Kidney (tissue), 14 donors: Measurements from ENCODE around the gene ZNF592. TPM values are rescaled to one million over a fixed set of nuclear protein-coding genes. Genes with fewer than 3 reads are reported as not detected.

Experiments
- DNase-seq, 5 donors: peaks; one replicate each; pipeline ENCODE4 v3.0.0-alpha.2; 2013 to 2020
- FAIRE-seq: peaks from 2 replicates; lab custom pipeline; 2012; peaks lifted over from hg19 to GRCh38; lab: Jason Lieb, UNC
- H3K27ac ChIP-seq, 2 donors: one replicate each; pipeline ENCODE4 v1.7.0; 2013; ENCODE audit warnings: low read depth in 2 of 2, low read length in 2 of 2, inconsistent platforms in 1 of 2
- H3K27me3 ChIP-seq: one replicate; pipeline ENCODE4 v1.7.1; 2013; ENCODE audit warnings: low read length, inconsistent platforms; ENCODE audit not compliant: control insufficient read depth, insufficient read depth
- H3K36me3 ChIP-seq, 3 donors: one replicate each; pipeline versions ENCODE4 v1.7.0 to v1.7.1; 2013; ENCODE audit warnings: low read length in 3 of 3, control low read depth in 1 of 3, inconsistent platforms in 1 of 3; ENCODE audit not compliant: insufficient read depth in 3 of 3, control insufficient read depth in 2 of 3
- H3K4me1 ChIP-seq, 3 donors: one replicate each; pipeline versions ENCODE4 v1.7.0 to v1.7.1; 2013; ENCODE audit warnings: low read length in 3 of 3, inconsistent platforms in 1 of 3, low read depth in 1 of 3; ENCODE audit not compliant: control insufficient read depth in 2 of 3, insufficient read depth in 2 of 3
- H3K4me3 ChIP-seq, 3 donors: one replicate each; pipeline versions ENCODE4 v1.7.0 to v1.8.1; 2013; ENCODE audit warnings: low read length in 3 of 3, control low read depth in 1 of 3, inconsistent platforms in 1 of 3
- H3K9ac ChIP-seq, 3 donors: one replicate each; pipeline versions ENCODE4 v1.7.0 to v1.7.1; 2013; ENCODE audit warnings: low read length in 3 of 3, control low read depth in 1 of 3, inconsistent platforms in 1 of 3
- H3K9me3 ChIP-seq, 3 donors: one replicate each; pipeline versions ENCODE4 v1.7.0 to v1.7.1; 2013; ENCODE audit warnings: low read length in 3 of 3, control low read depth in 1 of 3, inconsistent platforms in 1 of 3; ENCODE audit not compliant: control insufficient read depth in 2 of 3, insufficient read depth in 1 of 3
- intact Hi-C: fragments of 100-400 bp; cut with DNase I; formaldehyde crosslinking; loops from one replicate; pipeline ENCODE4 v1.11.1; 2022
- polyA plus RNA-seq: library from polyadenylated mRNA; stranded (reverse); fragments of 350-450 nt; fragmentation: Illumina TruSeq; extraction: RNeasy Lipid Tissue Mini Kit (QIAGEN cat#74804); gene quantifications from one replicate; pipeline ENCODE4 v1.2.3, GENCODE V29; 2014; ENCODE audit warnings: low read depth, low replicate concordance; ENCODE audit not compliant: insufficient read depth
- total RNA-seq: library from RNA; stranded (reverse); fragmentation: NEBNext Ultra II Directional; extraction: Animal tissue kit (Norgen Biotek cat#: 25700); gene quantifications from one replicate; pipeline ENCODE4 v1.2.1, GENCODE V29; 2021
- TF ChIP-seq, protein P1 (sequence below): IDR thresholded peaks from 3 replicates; pipeline ENCODE4 v1.5.1; 2012; ENCODE audit warnings: mild to moderate bottlenecking, moderate library complexity, borderline replicate concordance; ENCODE audit not compliant: insufficient read depth; ENCODE audit errors: extremely low read depth
- donor health status: control.
- donor health status: control.
- donor health status: control.
- donor health status: control.
- donor health status: control.
- donor health status: DM: yes; HTN: yes; CAD: no.
- donor health status: Normal renal cell carcinoma (clear cell type).

The ZNF592 gene
- total and polyA plus RNA-seq, 2 donors from 2014 or later, result 6.9 to 31.6 TPM

DNA sequence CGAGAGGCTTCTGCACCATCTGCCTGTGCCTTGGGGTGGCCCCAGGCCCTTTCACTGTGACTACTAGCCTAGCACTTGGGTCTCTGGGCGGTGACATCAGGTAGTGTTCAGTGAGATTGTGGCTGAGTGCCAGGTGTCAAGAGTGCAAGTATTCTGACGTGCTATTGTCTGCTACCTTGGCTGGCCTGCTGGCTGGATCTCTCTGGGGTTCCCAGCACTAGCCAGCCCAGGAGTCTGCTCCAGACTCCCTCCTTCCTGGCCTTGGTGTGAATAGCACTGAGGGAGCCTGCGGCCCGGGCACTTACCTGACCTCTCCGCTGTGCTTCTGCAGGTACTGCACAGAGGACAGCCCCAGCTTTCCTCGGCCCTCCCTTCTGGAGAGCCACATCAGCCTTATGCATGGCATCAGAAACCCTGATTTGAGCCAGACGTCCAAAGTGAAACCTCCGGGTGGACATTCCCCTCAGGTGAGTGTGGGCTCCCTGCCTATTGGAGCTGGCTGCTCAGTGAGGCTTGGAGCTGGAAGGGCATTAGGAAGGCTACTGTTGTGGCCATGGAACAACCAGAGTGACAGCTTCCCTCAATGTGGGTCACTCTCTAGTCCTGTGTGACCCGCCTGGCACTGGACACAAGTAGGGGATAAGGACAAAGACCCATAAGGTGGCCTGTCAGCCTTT is 51.3 kb downstream of the ZNF592 start:
- TF ChIP-seq, protein P1, sequence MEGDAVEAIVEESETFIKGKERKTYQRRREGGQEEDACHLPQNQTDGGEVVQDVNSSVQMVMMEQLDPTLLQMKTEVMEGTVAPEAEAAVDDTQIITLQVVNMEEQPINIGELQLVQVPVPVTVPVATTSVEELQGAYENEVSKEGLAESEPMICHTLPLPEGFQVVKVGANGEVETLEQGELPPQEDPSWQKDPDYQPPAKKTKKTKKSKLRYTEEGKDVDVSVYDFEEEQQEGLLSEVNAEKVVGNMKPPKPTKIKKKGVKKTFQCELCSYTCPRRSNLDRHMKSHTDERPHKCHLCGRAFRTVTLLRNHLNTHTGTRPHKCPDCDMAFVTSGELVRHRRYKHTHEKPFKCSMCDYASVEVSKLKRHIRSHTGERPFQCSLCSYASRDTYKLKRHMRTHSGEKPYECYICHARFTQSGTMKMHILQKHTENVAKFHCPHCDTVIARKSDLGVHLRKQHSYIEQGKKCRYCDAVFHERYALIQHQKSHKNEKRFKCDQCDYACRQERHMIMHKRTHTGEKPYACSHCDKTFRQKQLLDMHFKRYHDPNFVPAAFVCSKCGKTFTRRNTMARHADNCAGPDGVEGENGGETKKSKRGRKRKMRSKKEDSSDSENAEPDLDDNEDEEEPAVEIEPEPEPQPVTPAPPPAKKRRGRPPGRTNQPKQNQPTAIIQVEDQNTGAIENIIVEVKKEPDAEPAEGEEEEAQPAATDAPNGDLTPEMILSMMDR, result no peak
- no peak overlapping the region for H3K27ac ChIP-seq
- no peaks in the 10 kb centered on the region for H3K9me3 ChIP-seq
- DNase-seq (no peak), FAIRE-seq (no peak)
- H3K4me3 ChIP-seq, result no peak overlapping the region
- no peak overlapping the region for H3K9ac ChIP-seq
- peaks cover 0 to 5% (median 0%) of the 10 kb centered on the region in 3 donors for H3K4me1 ChIP-seq
- H3K27me3 ChIP-seq, result no peaks in the 10 kb centered on the region
- intact Hi-C loops, result no loop called here
- peaks cover 3 to 52% (median 47%) of the 10 kb centered on the region in 3 donors for H3K36me3 ChIP-seq

DNA sequence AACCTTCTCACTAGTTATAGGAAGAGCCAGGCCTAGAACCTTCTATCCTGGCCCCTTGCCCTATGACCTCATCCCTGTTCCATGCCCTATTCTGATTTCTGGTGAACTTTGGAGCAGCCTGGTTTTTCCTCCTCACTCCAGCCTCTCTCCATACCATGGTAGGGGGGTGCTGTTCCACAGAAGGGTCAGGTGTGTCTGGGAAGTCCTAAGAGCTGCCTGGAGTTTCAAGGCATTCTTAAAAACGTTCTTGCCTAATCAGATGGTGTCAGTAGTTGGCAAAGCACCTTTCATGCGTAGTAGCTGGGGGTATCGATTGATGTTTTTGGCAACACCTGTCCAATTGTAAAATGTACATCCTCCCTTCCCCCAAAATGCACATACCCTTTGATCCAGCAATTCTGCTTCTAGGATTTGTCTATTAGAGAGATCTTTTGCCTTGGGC is 52.0 kb downstream of the ZNF592 start:
- TF ChIP-seq, protein P1, result no peak
- FAIRE-seq, result no peak
- Histone ChIP-seq H3K27ac (no peak overlapping the region), H3K9me3 (no peaks in the 10 kb centered on the region), H3K36me3 (peaks cover 4 to 57% (median 47%) of the 10 kb centered on the region in 3 donors), H3K27me3 (no peaks in the 10 kb centered on the region), H3K4me1 (peaks cover 0 to 5% (median 0%) of the 10 kb centered on the region in 3 donors), H3K9ac (no peak overlapping the region), H3K4me3 (no peak overlapping the region)
- intact Hi-C loops, result no loop called here
- no peak for DNase-seq

DNA sequence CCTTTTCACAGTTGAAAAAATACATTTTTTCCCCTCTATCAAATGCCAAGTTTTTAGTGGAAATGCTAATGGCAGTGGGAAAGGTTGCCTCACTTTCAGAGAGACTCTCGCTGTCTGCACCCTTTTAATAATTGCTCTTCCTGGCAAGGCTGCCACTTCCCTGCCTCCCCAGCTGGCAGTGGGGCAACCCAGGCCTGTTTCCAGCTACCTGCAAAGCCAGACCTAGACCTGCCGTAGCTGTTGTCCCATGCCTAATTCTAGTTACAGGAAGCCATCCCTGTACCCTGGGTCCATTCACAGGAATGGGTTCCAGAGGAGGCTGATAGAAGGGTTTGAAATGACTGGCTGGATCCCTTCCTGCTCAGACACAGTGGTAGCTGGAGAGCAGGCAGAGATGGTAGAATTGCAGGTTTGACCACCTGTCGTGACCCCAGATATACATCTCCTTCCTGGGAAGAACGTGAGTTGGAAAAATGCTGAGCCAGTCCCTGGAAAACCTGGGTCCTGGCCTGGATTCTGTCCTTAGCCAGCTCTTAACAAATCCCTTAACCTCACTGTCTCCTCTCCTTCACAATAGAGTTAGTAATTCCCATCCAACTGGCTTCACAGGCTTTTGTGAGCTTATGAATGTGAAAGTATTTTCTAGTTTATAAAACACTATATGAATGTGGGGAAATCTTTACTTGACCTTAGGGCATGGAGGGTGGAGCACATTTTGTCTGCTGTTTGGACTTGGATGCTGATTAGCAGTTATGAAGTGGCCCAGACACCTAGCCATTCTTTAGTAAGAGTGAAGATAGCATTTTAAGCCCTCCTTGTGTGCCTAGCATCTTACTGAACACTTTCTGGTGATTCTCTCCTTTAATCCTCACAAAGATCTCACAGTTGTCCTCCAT is 55.9 kb downstream of the ZNF592 start:
- DNase-seq (no peak), FAIRE-seq (no peak)
- TF ChIP-seq, protein P1, result no peak

More for the DNA sequence above, 55.9 kb downstream of the ZNF592 start:
- Histone ChIP-seq H3K27me3 (no peaks in the 10 kb centered on the region), H3K9me3 (no peaks in the 10 kb centered on the region), H3K36me3 (peaks cover 4 to 32% (median 28%) of the 10 kb centered on the region in 3 donors), H3K27ac (no peak overlapping the region), H3K4me3 (no peak overlapping the region), H3K9ac (no peak overlapping the region), H3K4me1 (peaks cover 0 to 5% (median 0%) of the 10 kb centered on the region in 3 donors)
- intact Hi-C loops, result no loop called here
